Suppressor macrophage treated with lipopolysaccharide for 4 hours (primary cell): ENCODE measurements around the gene TNFAIP8L3.

Source experiments
- DNase-seq: peaks from one replicate; pipeline ENCODE4 v3.0.0-alpha.2; 2020

TNFAIP8L3 gene

DNA sequence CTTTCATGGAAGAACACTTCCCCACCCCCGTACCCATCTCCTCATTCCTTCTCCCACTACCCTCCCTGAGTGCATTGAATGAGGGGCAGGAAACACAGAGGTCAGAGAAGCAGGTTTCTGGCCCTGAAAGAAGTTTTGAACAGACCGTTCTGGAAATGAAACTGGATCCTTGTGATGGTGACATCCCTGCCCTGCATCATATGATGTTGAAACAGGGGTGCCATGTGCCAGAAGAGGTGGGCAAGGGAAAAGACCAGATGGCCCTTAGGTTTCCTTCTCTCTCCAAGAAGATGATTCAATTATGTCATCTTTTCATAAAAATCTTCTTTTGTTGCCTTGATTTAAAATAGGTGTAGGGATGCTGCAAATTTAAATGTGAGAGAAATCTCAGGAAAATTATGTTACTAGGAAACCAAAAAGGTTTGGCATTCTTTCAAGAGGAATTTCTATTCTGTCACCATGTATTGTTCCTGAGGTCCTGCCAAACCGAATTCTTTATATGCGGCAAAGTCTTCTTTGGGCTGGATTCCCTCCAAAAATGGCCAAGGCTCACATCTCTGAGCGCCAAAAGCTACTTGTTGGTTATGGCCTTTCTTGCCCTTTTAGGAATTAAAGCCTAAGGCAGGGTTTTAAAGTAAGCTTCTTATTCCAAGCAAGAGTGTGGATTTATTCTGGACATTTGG is 19.9 kb upstream of the TNFAIP8L3 start:
- DNase-seq: peak; percentile 64

DNA sequence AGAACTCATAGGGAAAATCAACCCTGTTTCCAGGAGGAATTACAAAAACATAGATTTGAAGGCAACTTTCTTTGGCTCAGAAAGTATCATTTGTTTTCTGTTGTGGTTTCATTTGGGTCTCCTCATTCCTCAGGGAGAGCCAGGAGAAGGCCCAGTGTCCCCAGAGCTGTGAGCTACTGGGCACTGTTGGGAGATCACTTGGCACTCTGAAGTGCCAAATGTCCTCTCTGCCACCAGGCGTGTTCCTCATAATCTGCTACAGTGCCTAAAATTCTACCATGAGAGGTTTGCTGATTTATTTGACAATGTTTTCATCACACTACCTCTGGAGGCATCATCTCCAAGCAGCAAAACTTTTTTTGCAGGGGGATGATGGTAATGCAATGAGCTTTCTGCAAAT is 17.4 kb upstream of the TNFAIP8L3 start:
- no peak for DNase-seq

DNA sequence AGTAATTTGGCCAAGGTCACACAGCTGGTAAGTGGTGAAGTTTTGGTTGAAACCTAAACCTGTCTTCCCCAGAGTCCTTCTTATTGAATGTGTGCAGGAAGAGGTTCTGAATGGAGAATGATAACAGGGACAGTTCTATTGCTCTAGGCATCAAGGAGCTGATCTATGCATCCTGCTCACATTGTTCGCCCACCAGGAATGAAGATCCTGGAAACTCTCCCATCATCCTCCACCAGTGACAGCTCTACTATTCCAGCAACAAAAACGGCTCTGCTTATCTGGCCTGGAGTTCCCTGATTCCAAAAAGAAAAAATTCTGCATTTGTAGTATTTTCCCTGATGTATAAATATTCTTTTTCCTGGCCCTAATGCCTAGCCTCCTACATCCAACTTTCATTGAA is 16.4 kb upstream of the TNFAIP8L3 start:
- no peak for DNase-seq

DNA sequence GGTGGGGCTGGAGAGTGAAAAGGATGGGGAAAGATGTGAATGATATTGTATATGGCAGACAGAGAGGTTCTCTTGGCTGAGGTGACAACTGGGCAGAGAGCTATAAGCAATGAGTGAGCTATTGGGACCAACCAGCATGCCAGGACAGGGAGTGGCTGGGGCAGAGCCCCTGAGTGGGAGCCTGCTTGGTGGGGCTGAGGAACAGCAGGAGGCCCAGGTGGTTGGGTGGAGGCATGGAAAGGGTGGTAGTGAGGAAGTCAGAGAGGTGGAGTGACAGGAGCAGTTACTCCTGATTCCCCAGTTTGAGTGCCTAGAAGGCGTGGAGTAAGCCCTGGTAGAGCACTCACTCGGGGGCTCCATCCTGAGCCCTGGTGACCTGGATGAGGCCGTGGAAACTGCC is 15.5 kb upstream of the TNFAIP8L3 start:
- no peak for DNase-seq

- DNase-seq: peak; percentile 31
These were observed 14.3 kb upstream of the TNFAIP8L3 start for GRCh38 chr15:51108933-51109550.

DNA sequence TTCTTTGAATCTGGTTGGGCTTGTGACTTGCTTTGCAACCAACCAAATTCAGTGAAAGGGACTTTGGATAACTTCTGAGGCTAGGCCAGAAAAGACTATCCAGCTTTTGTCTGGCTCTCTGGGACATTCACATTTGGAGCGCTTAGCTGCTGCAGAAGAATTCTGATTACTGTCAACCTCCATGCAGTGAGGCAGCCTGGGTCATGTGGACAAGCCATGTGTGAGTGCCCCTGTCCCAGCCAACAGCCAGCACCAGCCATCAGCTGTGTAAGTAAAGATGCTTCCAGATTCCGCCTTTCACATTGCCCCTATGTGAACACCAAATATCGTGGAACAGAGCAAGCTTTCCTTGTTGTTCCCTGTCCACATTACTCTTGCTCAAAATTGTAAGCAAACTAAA is 12.9 kb upstream of the TNFAIP8L3 start:
- no peak for DNase-seq

DNA sequence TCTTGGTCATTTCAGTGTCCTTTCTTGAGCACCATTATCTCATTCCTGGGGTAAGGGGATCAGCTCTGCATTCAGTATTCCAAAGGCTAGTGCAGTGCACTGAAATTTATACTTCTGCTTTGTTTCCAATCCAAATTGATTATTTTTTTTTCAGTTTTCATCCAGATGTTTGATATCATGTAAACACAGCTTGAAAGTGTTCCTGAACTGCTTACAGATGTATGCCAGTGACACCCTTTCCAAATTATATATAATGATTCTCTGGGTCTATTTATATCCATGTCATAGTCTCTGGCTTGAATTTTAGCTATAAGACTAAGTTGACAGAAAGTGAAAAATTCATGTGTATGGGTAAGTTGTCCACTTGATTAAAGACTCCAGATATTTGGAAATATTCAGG is 11.8 kb upstream of the TNFAIP8L3 start:
- DNase-seq: no peak

- no peak for DNase-seq
These were observed 10.8 kb upstream of the TNFAIP8L3 start for GRCh38 chr15:51105430-51106016.

DNA sequence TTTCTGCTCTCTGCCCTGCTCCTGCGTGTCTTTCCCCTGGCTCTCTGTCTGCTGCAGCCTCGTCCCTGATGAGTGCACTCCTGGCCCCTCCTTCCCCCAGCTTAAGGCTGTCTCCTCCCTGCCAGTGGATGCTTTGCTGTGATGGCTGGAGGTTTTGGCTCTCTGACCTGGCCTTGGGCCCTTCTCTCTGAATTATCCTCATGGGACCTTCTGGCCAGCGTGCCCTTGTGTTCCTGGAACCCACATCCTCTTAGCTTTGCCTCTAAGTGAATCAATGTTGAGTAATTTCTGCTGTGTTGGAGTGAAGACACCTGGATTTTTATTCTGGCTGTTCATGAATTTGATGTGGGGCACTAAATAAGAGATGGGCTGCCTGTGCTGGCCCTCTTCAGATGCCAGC is 9.8 kb upstream of the TNFAIP8L3 start:
- no peak for DNase-seq

- DNase-seq: peak; percentile 23
These were observed 8.6 kb upstream of the TNFAIP8L3 start for GRCh38 chr15:51103330-51103729.

DNA sequence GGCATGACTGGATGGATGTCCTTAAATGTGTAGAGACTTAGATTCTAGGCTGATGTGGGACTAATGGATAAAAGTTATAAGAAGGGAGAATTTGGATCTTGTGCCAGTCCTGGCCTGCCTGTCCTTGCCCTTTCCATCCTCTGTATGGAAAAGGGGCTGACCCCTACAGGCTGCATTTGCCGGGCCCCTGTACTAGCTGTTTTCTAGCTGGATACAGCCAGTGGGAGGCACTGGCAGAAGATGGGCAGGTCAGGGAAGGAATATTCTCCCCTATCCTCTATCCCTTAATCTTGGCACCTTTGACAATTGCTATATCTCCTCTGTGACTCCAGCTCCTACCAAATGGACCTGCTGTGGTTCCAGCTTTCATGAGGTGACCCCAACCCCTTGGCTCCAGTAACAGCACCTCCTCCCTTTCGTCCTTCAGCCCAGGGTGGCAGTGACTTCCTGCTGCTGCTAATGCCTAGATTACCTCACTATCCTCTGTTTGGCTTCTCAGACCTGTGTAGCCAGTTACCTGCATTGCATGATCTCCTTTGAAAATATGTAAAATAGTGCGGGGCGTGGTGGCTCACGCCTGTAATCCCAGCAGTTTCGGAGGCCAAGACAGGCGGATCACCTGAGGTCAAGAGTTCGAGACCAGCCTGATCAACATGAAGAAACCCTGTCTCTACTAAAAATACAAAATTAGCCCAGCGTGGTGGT is 6.2 kb upstream of the TNFAIP8L3 start:
- DNase-seq: no peak

DNA sequence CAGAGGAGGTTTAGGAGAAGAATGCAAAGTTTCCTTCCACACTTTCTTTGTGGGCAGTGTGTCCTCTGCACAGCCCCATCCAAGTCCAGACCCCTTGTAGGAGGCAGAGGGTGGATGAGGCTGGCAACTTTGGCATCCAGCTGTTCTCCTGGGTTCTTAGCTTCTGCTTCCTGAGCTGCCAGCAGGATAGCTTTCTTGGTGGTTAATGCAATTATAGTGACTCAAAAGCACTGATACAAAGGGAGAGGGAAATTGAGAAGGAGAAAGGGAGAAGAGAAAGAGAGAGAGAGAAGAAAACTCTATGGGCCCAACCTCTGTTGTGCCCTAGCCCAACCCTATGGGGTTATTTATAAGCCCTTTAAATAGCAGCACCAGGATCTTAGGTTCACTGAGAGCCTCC is 4.5 kb upstream of the TNFAIP8L3 start:
- DNase-seq: no peak

GRCh38 chr15:51098331-51098619 is 3.6 kb upstream of the TNFAIP8L3 start:
- DNase-seq: no peak

GRCh38 chr15:51097553-51098330 is 3.0 kb upstream of the TNFAIP8L3 start:
- DNase-seq: peak; percentile 63

DNA sequence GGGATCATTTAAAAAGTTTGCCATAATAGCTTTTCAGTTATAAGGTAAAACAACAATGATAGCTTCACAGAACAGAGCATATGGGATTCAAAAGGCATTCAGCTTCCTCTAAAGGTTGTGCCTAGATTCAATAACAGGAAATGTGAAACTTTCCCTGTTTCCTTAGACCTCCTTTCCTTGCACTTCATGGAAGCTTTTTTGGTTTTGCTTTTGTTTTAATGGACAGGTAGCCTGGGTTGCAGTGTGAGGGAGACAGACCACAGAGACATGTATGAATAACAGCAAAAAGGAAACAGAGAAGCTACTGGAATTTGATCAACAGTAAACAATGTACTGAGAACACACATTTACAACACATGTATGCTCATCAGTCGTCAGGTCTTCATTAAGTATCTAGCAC is 2.3 kb upstream of the TNFAIP8L3 start:
- DNase-seq: no peak

DNA sequence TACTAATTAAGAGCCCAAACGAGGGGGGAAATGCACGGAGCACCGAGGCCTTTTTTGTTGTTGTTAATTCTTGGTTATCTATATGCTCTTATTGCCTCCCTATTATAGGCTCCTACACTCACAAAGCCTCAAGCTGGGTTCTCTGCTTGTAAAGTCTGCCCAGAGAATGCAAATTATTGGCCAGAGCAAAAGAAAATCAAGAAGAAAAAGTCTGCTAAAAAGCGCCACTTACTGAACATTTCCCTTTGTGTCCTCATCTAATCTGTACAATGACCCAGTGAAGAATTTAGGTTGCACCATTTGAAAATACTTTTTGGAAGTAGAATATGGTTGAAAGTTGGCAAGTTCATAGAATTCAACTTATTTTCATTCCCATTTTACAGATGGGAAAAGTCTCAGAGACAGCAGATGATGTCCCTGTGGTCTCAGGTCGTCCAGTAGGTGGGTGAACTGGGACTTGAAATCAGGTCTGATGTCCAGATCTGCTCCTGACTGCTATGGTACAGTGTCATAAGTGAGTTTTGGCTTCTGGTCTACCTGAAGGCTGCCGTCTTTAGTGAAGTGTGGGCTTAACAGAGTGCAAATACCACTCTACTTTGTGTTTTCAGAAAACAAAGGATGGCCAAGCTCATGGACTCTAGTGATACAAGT is 1.1 kb upstream of the TNFAIP8L3 start:
- DNase-seq: no peak

- peak; percentile 21 for DNase-seq
These were observed 684 bp downstream of the TNFAIP8L3 start for GRCh38 chr15:51093839-51094605.

DNA sequence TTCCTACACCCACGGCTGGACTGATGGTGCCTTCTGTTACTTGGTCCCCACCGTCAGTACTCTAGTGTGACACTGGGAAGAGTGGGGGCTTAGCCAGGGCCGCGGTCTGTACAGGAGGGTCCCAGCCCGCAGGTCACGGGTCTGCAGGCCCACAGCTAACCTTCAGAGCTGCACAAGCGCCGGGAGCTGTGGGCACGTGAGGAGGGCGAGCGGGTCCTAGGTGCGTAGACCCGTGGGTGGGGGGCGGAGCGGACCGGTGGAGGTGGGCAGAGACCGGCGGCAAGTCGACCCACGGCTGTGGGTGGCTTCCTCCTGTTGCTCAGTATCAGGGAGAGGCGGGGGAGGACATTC is 1.2 kb downstream of the TNFAIP8L3 start:
- no peak for DNase-seq

- DNase-seq: peak; percentile 33
These were observed 2.1 kb downstream of the TNFAIP8L3 start for GRCh38 chr15:51092480-51093040.

DNA sequence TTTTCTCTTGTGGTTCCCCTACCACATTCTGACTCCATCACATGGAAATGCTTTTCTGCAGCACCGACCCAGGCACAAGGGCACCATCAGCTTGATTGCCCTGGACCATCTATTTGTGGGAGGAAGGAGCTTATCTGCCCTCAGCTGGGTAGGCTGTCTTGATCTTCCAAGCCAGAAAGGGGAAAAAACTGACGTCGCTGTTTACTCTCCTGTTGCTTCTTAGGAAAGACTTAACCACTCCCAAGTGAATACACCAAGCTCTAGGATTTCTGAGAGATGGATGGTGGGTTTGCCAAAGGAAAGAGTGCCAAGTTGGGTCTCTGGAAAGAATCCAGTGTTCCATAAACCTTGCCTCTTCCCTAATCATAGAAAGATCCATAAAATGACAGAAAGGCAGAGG is 4.0 kb downstream of the TNFAIP8L3 start:
- no peak for DNase-seq

- DNase-seq: no peak
These were observed 4.8 kb downstream of the TNFAIP8L3 start for GRCh38 chr15:51089699-51090453.
